ENCODE measurements around the gene ICA1L.

DNA sequence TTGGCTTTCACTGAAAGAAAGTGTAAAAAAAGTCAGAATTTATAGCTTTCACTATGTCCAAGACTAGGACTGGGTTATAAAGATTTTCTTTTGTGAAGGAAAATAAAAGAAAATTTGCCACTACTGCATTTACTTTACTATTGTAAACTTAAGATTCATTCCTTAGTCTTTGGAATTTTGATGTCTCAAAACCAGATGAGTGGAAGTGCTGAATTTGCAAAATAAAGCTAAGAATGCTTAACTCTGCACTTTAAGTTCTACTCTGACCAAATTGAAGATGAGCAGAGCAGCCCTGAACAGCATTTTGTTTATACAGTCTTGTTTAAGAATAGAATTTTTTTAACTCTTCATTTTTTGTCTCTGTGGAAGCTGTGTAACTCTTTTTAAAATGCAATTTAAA, 102.4 kb downstream of the ICA1L start:
- TF ChIP-seq CTCF (IDR thresholded peaks at IDR 0.05), result no peak
- no peak for TF ChIP-seq POLR2AphosphoS5 (IDR thresholded peaks at IDR 0.05)
- TF ChIP-seq POLR2A (IDR thresholded peaks at IDR 0.05), result no peak

Data from prostate gland (tissue), 2 donors.